GM23338 (cell line): ENCODE measurements around the gene STAM. TPM values are rescaled to one million over a fixed set of nuclear protein-coding genes. Genes with fewer than 3 reads are reported as not detected.

Experiments
- ATAC-seq: fragments of 200-7000 bp; cut with Tn5 transposase; 3 replicates; pipeline ENCODE4 v1.9.1; 2020
- DNase-seq: peaks from one replicate; pipeline ENCODE4 v3.0.0-alpha.2; 2015; ENCODE audit warnings: low spot score
- H2AFZ ChIP-seq: fragments of 200-600 bp; sonication (generic); 2 replicates; pipeline ENCODE4 v1.8.0; 2016; ENCODE audit warnings: antibody characterized with exemption, mild to moderate bottlenecking, moderate library complexity
- H3F3A ChIP-seq: fragments of 200-600 bp; sonication (generic); replicated peaks from 2 replicates; pipeline ENCODE4 v1.8.0; 2017; ENCODE audit warnings: antibody characterized with exemption, mixed run types, low read depth
- H3K27ac ChIP-seq: fragments of 200-600 bp; sonication (generic); 2 replicates; pipeline ENCODE4 v1.6.1; 2016; ENCODE audit warnings: low read depth
- H3K27me3 ChIP-seq: fragments of 200-600 bp; sonication (generic); 2 replicates; pipeline ENCODE4 v1.8.0; 2016; ENCODE audit warnings: mild to moderate bottlenecking, mixed run types, moderate library complexity; ENCODE audit not compliant: insufficient read depth
- H3K36me3 ChIP-seq: fragments of 200-600 bp; sonication (generic); 2 replicates; pipeline ENCODE4 v1.8.0; 2016; ENCODE audit warnings: mild to moderate bottlenecking; ENCODE audit not compliant: insufficient read depth
- H3K4me1 ChIP-seq: fragments of 200-600 bp; sonication (generic); 2 replicates; pipeline ENCODE4 v1.8.0; 2016; ENCODE audit warnings: mild to moderate bottlenecking, moderate library complexity; ENCODE audit not compliant: insufficient read depth
- H3K4me2 ChIP-seq: fragments of 200-600 bp; sonication (generic); 2 replicates; pipeline ENCODE4 v1.7.1; 2017; ENCODE audit warnings: mixed run types
- H3K4me3 ChIP-seq: fragments of 200-600 bp; sonication (generic); 2 replicates; pipeline ENCODE4 v1.6.1; 2016; ENCODE audit warnings: mixed run types
- H3K79me2 ChIP-seq: fragments of 200-600 bp; sonication (generic); replicated peaks from 2 replicates; pipeline ENCODE4 v1.8.0; 2017; ENCODE audit warnings: mild to moderate bottlenecking; ENCODE audit not compliant: insufficient read depth
- H3K9me2 ChIP-seq: fragments of 200-600 bp; sonication (generic); 2 replicates; pipeline ENCODE4 v1.8.0; 2017; ENCODE audit not compliant: insufficient read depth
- H4K20me1 ChIP-seq: fragments of 200-600 bp; sonication (generic); replicated peaks from 2 replicates; pipeline ENCODE4 v1.8.0; 2017; ENCODE audit warnings: mild to moderate bottlenecking; ENCODE audit not compliant: insufficient read depth
- H3K27ac Mint-ChIP-seq: 2 replicates; pipeline ENCODE4 v1.8.0; 2020; ENCODE audit warnings: inconsistent platforms, mild to moderate bottlenecking, moderate library complexity, mixed read lengths
- H3K27me3 Mint-ChIP-seq: 3 replicates; pipeline ENCODE4 v1.8.0; 2022; ENCODE audit warnings: low read depth, mild to moderate bottlenecking, moderate library complexity, mixed read lengths, inconsistent platforms; ENCODE audit not compliant: insufficient read depth, poor library complexity
- H3K36me3 Mint-ChIP-seq: 3 replicates; pipeline ENCODE4 v1.8.0; 2021; ENCODE audit warnings: low read depth, mild to moderate bottlenecking, inconsistent platforms, moderate library complexity, mixed read lengths
- H3K4me1 Mint-ChIP-seq: 3 replicates; pipeline ENCODE4 v1.8.0; 2020; ENCODE audit warnings: mild to moderate bottlenecking, inconsistent platforms, mixed read lengths
- H3K4me3 Mint-ChIP-seq: 3 replicates; pipeline ENCODE4 v1.8.0; 2021; ENCODE audit warnings: moderate library complexity, mild to moderate bottlenecking, inconsistent platforms, mixed read lengths
- H3K9me3 Mint-ChIP-seq: 3 replicates; pipeline ENCODE4 v1.8.0; 2020; ENCODE audit warnings: moderate library complexity, mild to moderate bottlenecking, inconsistent platforms, mixed read lengths
- CREB1 ChIP-seq: fragments of 250-450 bp; sonication (Bioruptor Pico); IDR thresholded peaks from 2 replicates; pipeline ENCODE4 v1.5.0; 2020; ENCODE audit warnings: low read depth, mild to moderate bottlenecking, moderate library complexity
- EZH2 ChIP-seq: fragments of 200-600 bp; sonication (generic); IDR thresholded peaks from one replicate; pipeline ENCODE4 v1.8.0; 2017; ENCODE audit warnings: antibody characterized with exemption, mild to moderate bottlenecking, low read depth; ENCODE audit not compliant: unreplicated experiment
- EZH2phosphoT487 ChIP-seq: fragments of 200-600 bp; sonication (generic); IDR thresholded peaks from one replicate; pipeline ENCODE4 v1.8.1; 2018; ENCODE audit warnings: antibody characterized with exemption; ENCODE audit not compliant: unreplicated experiment
- JUNB ChIP-seq: IDR thresholded peaks from one replicate; pipeline ENCODE4 v1.6.1; 2016; ENCODE audit warnings: antibody characterized with exemption; ENCODE audit not compliant: unreplicated experiment
- NANOG ChIP-seq: IDR thresholded peaks from 2 replicates; pipeline ENCODE4 v1.6.1; 2016; ENCODE audit warnings: antibody characterized with exemption, borderline replicate concordance
- POLR2AphosphoS5 ChIP-seq: IDR thresholded peaks from 2 replicates; pipeline ENCODE4 v1.6.1; 2016; ENCODE audit warnings: antibody characterized with exemption, low read depth
- STAT1 ChIP-seq: IDR thresholded peaks from one replicate; pipeline ENCODE4 v1.6.1; 2016; ENCODE audit warnings: antibody characterized with exemption; ENCODE audit not compliant: unreplicated experiment
- ZNF114 ChIP-seq: fragments of 250-450 bp; sonication (Bioruptor Pico); IDR thresholded peaks from 2 replicates; pipeline ENCODE4 v1.5.0; 2020; ENCODE audit warnings: mild to moderate bottlenecking, moderate library complexity
- ZNF331 ChIP-seq: fragments of 250-450 bp; sonication (Bioruptor Pico); IDR thresholded peaks from 2 replicates; pipeline ENCODE4 v1.5.0; 2020; ENCODE audit warnings: low read depth, mild to moderate bottlenecking, moderate library complexity
- polyA plus RNA-seq: library from polyadenylated mRNA; unstranded; fragments of >200 nt; fragmentation: Nextera tagmentation; extraction: Ambion mirVana; gene quantifications from 2 replicates; pipeline ENCODE4 v1.2.1, GENCODE V29; 2016
- total RNA-seq: library from RNA; depleted of rRNA; stranded (reverse); fragments of >200 nt; shearing (Covaris generic); gene quantifications from 2 replicates; pipeline ENCODE4 v1.2.3, GENCODE V29; 2014
- TF ChIP-seq, protein P1 (sequence below): IDR thresholded peaks from 2 replicates; pipeline ENCODE4 v1.6.1; 2016; ENCODE audit warnings: antibody characterized with exemption
- TF ChIP-seq, protein P2 (sequence below), 2 experiments: fragments of 200-600 bp in 1 of 2; sonication (generic) in 1 of 2; conservative IDR thresholded peaks; 2 replicates each; pipeline versions ENCODE4 v1.5.1 to v1.6.1; 2016 to 2017; ENCODE audit warnings: antibody characterized with exemption in 2 of 2, low read depth in 2 of 2, mild to moderate bottlenecking in 2 of 2, moderate library complexity in 1 of 2
- TF ChIP-seq, protein P3 (sequence below): IDR thresholded peaks from one replicate; pipeline ENCODE4 v1.6.1; 2018; ENCODE audit warnings: antibody characterized with exemption; ENCODE audit not compliant: unreplicated experiment

STAM gene
- total and polyA plus RNA-seq, 2 experiments from 2014 or later, result 28.8 to 40.5 TPM

DNA sequence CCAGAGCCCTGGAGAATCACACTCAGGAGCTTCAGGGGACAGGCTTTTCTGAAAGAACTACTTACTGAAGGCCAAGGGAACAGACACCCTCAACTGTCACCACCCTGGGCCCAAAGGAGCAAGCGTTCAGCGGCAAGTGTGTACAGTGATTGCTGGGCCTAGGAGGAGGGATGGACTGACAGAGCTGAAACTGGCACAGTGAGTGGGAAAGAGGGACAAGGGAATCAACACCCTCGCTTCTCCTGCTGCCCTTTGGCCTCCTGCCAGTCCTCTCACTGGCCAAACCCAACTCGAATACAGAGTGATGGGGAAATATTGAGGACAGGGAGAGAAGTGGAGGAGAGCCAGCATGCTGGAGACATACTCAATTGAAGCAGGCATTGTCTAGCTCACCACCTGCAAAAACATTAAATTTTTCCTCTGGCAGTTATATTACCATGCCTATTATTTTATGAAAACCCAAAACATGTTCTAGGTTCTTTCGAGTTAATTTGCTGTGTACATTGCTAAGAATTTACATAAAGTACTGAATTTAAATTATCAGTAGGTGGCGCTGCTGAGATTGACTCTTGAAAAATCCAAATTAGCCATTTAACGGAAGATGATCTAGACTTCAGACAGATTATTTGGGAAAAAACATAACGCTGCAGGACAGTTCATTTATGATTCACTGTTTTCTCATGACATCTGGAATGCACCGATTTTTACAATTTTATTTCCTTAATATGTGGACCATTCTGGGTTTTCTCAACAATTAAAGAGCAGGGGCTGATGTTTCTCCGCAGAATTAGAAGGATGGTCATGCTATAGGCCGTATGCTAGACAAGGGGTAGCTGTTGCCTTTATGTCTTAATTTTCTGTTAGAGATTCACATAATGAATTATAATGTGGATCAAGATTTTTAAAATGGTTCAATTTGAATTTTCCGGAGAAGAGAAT lies 93.3 kb downstream of the STAM start:
- Mint-ChIP-seq H3K4me3 (no peak overlapping the region), H3K4me1 (no peaks in the 10 kb centered on the region), H3K27ac (no peak overlapping the region), H3K9me3 (no peaks in the 10 kb centered on the region), H3K27me3 (peaks cover 4% of the 10 kb centered on the region), H3K36me3 (no peaks in the 10 kb centered on the region)
- Histone ChIP-seq H3K4me2 (no peak overlapping the region), H3K27me3 (no peaks in the 10 kb centered on the region), H3K36me3 (no peaks in the 10 kb centered on the region), H3K79me2 (no peaks in the 10 kb centered on the region), H3K9me2 (no peaks in the 10 kb centered on the region), H3K27ac (no peak overlapping the region), H3K4me3 (no peak overlapping the region), H2AFZ (no peak overlapping the region), H3K4me1 (no peaks in the 10 kb centered on the region), H4K20me1 (no peaks in the 10 kb centered on the region), H3F3A (no peaks in the 10 kb centered on the region)
- TF ChIP-seq STAT1, result no peak
- TF ChIP-seq, protein P1, sequence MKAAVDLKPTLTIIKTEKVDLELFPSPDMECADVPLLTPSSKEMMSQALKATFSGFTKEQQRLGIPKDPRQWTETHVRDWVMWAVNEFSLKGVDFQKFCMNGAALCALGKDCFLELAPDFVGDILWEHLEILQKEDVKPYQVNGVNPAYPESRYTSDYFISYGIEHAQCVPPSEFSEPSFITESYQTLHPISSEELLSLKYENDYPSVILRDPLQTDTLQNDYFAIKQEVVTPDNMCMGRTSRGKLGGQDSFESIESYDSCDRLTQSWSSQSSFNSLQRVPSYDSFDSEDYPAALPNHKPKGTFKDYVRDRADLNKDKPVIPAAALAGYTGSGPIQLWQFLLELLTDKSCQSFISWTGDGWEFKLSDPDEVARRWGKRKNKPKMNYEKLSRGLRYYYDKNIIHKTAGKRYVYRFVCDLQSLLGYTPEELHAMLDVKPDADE, result no peak
- no peak for TF ChIP-seq EZH2
- no peak for TF ChIP-seq CREB1 (CRISPR knock-in tag)
- TF ChIP-seq, protein P2, sequence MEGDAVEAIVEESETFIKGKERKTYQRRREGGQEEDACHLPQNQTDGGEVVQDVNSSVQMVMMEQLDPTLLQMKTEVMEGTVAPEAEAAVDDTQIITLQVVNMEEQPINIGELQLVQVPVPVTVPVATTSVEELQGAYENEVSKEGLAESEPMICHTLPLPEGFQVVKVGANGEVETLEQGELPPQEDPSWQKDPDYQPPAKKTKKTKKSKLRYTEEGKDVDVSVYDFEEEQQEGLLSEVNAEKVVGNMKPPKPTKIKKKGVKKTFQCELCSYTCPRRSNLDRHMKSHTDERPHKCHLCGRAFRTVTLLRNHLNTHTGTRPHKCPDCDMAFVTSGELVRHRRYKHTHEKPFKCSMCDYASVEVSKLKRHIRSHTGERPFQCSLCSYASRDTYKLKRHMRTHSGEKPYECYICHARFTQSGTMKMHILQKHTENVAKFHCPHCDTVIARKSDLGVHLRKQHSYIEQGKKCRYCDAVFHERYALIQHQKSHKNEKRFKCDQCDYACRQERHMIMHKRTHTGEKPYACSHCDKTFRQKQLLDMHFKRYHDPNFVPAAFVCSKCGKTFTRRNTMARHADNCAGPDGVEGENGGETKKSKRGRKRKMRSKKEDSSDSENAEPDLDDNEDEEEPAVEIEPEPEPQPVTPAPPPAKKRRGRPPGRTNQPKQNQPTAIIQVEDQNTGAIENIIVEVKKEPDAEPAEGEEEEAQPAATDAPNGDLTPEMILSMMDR (conservative IDR thresholded peaks at IDR 0.05; ENCODE audit: low read depth in 2 of 2), result peak; percentile 53 to 85
- peak; percentile 71 for DNase-seq
- no peak for ATAC-seq

DNA sequence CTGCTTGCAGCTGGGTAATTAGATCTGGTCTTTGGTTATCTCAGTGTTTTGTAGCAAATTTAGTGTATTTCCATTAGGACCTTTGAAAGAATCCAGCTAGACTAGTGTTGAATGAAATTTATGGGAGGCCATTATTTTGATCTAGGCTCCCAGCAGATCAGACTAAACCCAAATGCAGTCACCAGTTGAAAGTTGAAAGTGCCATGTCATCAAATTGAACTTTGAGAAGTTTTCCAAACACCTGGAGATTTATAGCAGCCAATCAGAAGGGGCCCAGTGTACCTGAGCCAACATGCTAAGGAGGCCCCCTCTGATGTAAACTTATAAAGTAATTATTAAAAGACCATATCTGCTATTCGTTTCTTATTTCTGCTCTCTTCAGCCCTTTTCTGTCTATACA lies 96.7 kb downstream of the STAM start:
- no peaks in the 10 kb centered on the region for H3K36me3 Mint-ChIP-seq
- ATAC-seq, result no peak
- Histone ChIP-seq H3K9me2 (no peaks in the 10 kb centered on the region), H3K27me3 (no peaks in the 10 kb centered on the region), H3K27ac (no peak overlapping the region), H3K4me2 (no peak overlapping the region), H3K4me1 (no peaks in the 10 kb centered on the region), H2AFZ (no peak overlapping the region), H4K20me1 (no peaks in the 10 kb centered on the region), H3F3A (no peaks in the 10 kb centered on the region), H3K4me3 (no peak overlapping the region), H3K79me2 (no peaks in the 10 kb centered on the region), H3K36me3 (no peaks in the 10 kb centered on the region)
- no peak for DNase-seq
- 0 out of 3 replicates have a peak, but pooled peaks cover 2% of the 10 kb centered on the region for H3K4me1 Mint-ChIP-seq
- no peaks in the 10 kb centered on the region for H3K27me3 Mint-ChIP-seq
- H3K4me3 Mint-ChIP-seq, result no peak overlapping the region
- H3K9me3 Mint-ChIP-seq, result no peaks in the 10 kb centered on the region
- H3K27ac Mint-ChIP-seq, result no peak overlapping the region
- TF ChIP-seq EZH2 (no peak), EZH2phosphoT487 (no peak), ZNF114 (CRISPR knock-in tag) (no peak), POLR2AphosphoS5 (no peak), STAT1 (no peak), ZNF331 (CRISPR knock-in tag) (no peak), NANOG (no peak), CREB1 (CRISPR knock-in tag) (no peak), JUNB (no peak)
- TF ChIP-seq, protein P2 (conservative IDR thresholded peaks at IDR 0.05; ENCODE audit: low read depth in 2 of 2), result no peak
- TF ChIP-seq, protein P3, sequence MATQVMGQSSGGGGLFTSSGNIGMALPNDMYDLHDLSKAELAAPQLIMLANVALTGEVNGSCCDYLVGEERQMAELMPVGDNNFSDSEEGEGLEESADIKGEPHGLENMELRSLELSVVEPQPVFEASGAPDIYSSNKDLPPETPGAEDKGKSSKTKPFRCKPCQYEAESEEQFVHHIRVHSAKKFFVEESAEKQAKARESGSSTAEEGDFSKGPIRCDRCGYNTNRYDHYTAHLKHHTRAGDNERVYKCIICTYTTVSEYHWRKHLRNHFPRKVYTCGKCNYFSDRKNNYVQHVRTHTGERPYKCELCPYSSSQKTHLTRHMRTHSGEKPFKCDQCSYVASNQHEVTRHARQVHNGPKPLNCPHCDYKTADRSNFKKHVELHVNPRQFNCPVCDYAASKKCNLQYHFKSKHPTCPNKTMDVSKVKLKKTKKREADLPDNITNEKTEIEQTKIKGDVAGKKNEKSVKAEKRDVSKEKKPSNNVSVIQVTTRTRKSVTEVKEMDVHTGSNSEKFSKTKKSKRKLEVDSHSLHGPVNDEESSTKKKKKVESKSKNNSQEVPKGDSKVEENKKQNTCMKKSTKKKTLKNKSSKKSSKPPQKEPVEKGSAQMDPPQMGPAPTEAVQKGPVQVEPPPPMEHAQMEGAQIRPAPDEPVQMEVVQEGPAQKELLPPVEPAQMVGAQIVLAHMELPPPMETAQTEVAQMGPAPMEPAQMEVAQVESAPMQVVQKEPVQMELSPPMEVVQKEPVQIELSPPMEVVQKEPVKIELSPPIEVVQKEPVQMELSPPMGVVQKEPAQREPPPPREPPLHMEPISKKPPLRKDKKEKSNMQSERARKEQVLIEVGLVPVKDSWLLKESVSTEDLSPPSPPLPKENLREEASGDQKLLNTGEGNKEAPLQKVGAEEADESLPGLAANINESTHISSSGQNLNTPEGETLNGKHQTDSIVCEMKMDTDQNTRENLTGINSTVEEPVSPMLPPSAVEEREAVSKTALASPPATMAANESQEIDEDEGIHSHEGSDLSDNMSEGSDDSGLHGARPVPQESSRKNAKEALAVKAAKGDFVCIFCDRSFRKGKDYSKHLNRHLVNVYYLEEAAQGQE, result no peak
